ENCODE data around the gene PIAS4.

PIAS4 gene

DNA sequence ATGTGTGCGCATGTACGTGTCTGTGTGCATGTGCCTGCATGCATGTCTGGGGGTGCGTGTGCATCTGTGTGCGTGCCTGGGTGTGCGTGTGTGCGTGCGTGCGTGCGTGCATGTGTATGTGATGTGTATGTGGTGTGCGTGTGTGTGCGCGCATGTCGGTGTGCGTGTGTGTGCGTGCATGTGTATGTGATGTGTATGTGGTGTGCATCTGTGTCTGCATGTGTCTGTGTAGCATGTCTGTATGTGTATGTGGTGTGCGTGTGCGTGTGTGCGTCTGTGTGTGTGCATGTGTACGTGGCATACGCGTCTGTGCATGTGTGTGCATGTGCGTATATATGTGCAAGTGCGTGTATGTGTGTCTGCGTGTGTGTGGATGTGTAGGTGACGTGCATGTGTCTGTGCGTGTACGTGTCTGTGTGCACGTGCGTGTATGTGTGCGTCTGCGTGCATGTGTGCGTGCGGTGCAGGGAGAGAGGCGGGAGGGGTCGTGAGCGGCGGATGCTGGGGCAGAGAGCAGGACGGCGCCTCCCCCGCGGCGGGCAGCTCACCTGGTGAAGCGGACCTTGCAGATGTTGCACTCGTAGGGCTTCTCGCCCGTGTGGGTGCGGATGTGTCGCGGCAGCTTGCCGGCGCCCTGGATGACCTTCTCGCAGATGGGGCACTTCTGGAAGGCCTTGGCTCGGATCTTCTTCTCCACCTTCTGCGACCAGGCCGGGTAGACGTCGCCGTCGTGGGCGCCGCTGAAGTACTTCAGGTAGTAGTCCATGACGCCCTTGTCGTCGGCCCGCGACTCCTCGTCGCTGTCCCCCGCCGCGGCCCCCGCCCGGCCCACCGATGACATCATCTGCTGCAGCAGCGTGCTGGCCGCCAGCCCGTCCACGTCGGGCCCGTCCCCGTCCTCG, 46.1 kb downstream of the PIAS4 start:
- Histone ChIP-seq H3K9me3 (ENCODE audit: control insufficient read depth, insufficient read depth, low read depth, low read length) (no peaks in the 10 kb centered on the region), H3K27ac (ENCODE audit: extremely low read depth, low read depth, low read length) (no peak overlapping the region), H3K4me1 (ENCODE audit: control insufficient read depth, insufficient read depth, low read length) (no peaks in the 10 kb centered on the region), H3K36me3 (ENCODE audit: control insufficient read depth in 2 of 2, insufficient read depth in 1 of 2, low read length in 2 of 2) (peaks cover 18 to 60% of the 10 kb centered on the region in 2 experiments; a peak in 2 of 3 replicates), H3K4me3 (ENCODE audit: low read depth, low read length) (no peak overlapping the region)
- ChIA-PET CTCF (no interaction called here), POLR2A (no interaction called here)
- TF ChIP-seq ZNF621 (tag by site-specific recombination; IDR thresholded peaks at IDR 0.05): 0 out of 2 replicates have a peak, but pooled peaks have one; percentile 46
- no peak for TF ChIP-seq ZNF341 (tag by site-specific recombination; IDR thresholded peaks at IDR 0.05; ENCODE audit: low read depth)
- peak; percentile 92; the same call in 1 of the 2 replicates for TF ChIP-seq ZNF311 (tag by site-specific recombination; IDR thresholded peaks at IDR 0.05; ENCODE audit: borderline replicate concordance)
- TF ChIP-seq, protein P1, sequence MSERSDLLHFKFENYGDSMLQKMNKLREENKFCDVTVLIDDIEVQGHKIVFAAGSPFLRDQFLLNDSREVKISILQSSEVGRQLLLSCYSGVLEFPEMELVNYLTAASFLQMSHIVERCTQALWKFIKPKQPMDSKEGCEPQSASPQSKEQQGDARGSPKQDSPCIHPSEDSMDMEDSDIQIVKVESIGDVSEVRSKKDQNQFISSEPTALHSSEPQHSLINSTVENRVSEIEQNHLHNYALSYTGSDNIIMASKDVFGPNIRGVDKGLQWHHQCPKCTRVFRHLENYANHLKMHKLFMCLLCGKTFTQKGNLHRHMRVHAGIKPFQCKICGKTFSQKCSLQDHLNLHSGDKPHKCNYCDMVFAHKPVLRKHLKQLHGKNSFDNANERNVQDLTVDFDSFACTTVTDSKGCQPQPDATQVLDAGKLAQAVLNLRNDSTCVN (tag by site-specific recombination; optimal IDR thresholded peaks at IDR 0.05): peak; percentile 30
- TF ChIP-seq ZBTB7A (tag by site-specific recombination; IDR thresholded peaks at IDR 0.05; ENCODE audit: low read depth): 0 out of 2 replicates have a peak, but pooled peaks have one; percentile 18
- TF ChIP-seq ZNF354C (tag by site-specific recombination; IDR thresholded peaks at IDR 0.05; ENCODE audit: borderline replicate concordance, low read depth): no peak
- TF ChIP-seq ZNF391 (tag by site-specific recombination; IDR thresholded peaks at IDR 0.05; ENCODE audit: borderline replicate concordance, low read depth): peak; percentile 34; the same call in 1 of the 2 replicates
- TF ChIP-seq, protein P2, sequence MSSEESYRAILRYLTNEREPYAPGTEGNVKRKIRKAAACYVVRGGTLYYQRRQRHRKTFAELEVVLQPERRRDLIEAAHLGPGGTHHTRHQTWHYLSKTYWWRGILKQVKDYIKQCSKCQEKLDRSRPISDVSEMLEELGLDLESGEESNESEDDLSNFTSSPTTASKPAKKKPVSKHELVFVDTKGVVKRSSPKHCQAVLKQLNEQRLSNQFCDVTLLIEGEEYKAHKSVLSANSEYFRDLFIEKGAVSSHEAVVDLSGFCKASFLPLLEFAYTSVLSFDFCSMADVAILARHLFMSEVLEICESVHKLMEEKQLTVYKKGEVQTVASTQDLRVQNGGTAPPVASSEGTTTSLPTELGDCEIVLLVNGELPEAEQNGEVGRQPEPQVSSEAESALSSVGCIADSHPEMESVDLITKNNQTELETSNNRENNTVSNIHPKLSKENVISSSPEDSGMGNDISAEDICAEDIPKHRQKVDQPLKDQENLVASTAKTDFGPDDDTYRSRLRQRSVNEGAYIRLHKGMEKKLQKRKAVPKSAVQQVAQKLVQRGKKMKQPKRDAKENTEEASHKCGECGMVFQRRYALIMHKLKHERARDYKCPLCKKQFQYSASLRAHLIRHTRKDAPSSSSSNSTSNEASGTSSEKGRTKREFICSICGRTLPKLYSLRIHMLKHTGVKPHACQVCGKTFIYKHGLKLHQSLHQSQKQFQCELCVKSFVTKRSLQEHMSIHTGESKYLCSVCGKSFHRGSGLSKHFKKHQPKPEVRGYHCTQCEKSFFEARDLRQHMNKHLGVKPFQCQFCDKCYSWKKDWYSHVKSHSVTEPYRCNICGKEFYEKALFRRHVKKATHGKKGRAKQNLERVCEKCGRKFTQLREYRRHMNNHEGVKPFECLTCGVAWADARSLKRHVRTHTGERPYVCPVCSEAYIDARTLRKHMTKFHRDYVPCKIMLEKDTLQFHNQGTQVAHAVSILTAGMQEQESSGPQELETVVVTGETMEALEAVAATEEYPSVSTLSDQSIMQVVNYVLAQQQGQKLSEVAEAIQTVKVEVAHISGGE (tag by site-specific recombination; conservative IDR thresholded peaks at IDR 0.05; ENCODE audit: low read depth): no peak
- TF ChIP-seq, protein P3, sequence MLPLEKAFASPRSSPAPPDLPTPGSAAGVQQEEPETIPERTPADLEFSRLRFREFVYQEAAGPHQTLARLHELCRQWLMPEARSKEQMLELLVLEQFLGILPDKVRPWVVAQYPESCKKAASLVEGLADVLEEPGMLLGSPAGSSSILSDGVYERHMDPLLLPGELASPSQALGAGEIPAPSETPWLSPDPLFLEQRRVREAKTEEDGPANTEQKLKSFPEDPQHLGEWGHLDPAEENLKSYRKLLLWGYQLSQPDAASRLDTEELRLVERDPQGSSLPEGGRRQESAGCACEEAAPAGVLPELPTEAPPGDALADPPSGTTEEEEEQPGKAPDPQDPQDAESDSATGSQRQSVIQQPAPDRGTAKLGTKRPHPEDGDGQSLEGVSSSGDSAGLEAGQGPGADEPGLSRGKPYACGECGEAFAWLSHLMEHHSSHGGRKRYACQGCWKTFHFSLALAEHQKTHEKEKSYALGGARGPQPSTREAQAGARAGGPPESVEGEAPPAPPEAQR (tag by site-specific recombination; IDR thresholded peaks at IDR 0.05): no peak
- TF ChIP-seq, protein P4, sequence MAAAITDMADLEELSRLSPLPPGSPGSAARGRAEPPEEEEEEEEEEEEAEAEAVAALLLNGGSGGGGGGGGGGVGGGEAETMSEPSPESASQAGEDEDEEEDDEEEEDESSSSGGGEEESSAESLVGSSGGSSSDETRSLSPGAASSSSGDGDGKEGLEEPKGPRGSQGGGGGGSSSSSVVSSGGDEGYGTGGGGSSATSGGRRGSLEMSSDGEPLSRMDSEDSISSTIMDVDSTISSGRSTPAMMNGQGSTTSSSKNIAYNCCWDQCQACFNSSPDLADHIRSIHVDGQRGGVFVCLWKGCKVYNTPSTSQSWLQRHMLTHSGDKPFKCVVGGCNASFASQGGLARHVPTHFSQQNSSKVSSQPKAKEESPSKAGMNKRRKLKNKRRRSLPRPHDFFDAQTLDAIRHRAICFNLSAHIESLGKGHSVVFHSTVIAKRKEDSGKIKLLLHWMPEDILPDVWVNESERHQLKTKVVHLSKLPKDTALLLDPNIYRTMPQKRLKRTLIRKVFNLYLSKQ (tag by site-specific recombination; IDR thresholded peaks at IDR 0.05; ENCODE audit: borderline replicate concordance): no peak
- TF ChIP-seq ZNF112 (tag by site-specific recombination; IDR thresholded peaks at IDR 0.05): no peak
- no peak for TF ChIP-seq ZNF155 (tag by site-specific recombination; IDR thresholded peaks at IDR 0.05)
- TF ChIP-seq, protein P5, sequence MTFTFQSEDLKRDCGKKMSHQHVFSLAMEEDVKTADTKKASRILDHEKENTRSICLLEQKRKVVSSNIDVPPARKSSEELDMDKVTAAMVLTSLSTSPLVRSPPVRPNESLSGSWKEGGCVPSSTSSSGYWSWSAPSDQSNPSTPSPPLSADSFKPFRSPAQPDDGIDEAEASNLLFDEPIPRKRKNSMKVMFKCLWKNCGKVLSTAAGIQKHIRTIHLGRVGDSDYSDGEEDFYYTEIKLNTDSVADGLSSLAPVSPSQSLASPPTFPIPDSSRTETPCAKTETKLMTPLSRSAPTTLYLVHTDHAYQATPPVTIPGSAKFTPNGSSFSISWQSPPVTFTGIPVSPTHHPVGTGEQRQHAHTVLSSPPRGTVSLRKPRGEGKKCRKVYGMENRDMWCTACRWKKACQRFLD (tag by site-specific recombination; IDR thresholded peaks at IDR 0.05): no peak
- TF ChIP-seq, protein P6, sequence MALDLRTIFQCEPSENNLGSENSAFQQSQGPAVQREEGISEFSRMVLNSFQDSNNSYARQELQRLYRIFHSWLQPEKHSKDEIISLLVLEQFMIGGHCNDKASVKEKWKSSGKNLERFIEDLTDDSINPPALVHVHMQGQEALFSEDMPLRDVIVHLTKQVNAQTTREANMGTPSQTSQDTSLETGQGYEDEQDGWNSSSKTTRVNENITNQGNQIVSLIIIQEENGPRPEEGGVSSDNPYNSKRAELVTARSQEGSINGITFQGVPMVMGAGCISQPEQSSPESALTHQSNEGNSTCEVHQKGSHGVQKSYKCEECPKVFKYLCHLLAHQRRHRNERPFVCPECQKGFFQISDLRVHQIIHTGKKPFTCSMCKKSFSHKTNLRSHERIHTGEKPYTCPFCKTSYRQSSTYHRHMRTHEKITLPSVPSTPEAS (tag by site-specific recombination; IDR thresholded peaks at IDR 0.05): peak; percentile 98
- TF ChIP-seq, protein P7, sequence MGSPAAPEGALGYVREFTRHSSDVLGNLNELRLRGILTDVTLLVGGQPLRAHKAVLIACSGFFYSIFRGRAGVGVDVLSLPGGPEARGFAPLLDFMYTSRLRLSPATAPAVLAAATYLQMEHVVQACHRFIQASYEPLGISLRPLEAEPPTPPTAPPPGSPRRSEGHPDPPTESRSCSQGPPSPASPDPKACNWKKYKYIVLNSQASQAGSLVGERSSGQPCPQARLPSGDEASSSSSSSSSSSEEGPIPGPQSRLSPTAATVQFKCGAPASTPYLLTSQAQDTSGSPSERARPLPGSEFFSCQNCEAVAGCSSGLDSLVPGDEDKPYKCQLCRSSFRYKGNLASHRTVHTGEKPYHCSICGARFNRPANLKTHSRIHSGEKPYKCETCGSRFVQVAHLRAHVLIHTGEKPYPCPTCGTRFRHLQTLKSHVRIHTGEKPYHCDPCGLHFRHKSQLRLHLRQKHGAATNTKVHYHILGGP (tag by site-specific recombination; IDR thresholded peaks at IDR 0.05): 0 out of 2 replicates have a peak, but pooled peaks have one; percentile 7
- TF ChIP-seq ZNF132 (tag by site-specific recombination; IDR thresholded peaks at IDR 0.05; ENCODE audit: borderline replicate concordance): no peak
- TF ChIP-seq, protein P8, sequence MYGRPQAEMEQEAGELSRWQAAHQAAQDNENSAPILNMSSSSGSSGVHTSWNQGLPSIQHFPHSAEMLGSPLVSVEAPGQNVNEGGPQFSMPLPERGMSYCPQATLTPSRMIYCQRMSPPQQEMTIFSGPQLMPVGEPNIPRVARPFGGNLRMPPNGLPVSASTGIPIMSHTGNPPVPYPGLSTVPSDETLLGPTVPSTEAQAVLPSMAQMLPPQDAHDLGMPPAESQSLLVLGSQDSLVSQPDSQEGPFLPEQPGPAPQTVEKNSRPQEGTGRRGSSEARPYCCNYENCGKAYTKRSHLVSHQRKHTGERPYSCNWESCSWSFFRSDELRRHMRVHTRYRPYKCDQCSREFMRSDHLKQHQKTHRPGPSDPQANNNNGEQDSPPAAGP (tag by site-specific recombination; IDR thresholded peaks at IDR 0.05): peak; percentile 34; the same call in 1 of the 2 replicates
- TF ChIP-seq ZNF138 (tag by site-specific recombination; IDR thresholded peaks at IDR 0.05; ENCODE audit: borderline replicate concordance): no peak
- TF ChIP-seq, protein P9, sequence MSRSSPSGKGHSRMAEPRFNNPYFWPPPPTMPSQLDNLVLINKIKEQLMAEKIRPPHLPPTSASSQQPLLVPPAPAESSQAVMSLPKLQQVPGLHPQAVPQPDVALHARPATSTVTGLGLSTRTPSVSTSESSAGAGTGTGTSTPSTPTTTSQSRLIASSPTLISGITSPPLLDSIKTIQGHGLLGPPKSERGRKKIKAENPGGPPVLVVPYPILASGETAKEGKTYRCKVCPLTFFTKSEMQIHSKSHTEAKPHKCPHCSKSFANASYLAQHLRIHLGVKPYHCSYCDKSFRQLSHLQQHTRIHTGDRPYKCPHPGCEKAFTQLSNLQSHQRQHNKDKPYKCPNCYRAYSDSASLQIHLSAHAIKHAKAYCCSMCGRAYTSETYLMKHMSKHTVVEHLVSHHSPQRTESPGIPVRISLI (tag by site-specific recombination; IDR thresholded peaks at IDR 0.05): no peak
- peak; percentile 59; the same call in 1 of the 2 replicates for TF ChIP-seq ZFHX2 (tag by site-specific recombination; conservative IDR thresholded peaks at IDR 0.05)
- no peak for TF ChIP-seq ZNF549 (tag by site-specific recombination; IDR thresholded peaks at IDR 0.05)

Data from HEK293 (cell line).